Liver (tissue), 9 donors: ENCODE results near the gene SEL1L2. TPM values are rescaled to one million over a fixed set of nuclear protein-coding genes. Genes with fewer than 3 reads are reported as not detected.

Experiments
- DNase-seq: peaks from one replicate; pipeline ENCODE4 v3.0.0-alpha.2; 2017; ENCODE audit warnings: low spot score
- H3K27ac ChIP-seq, 2 donors: one replicate each; pipeline ENCODE4 v1.7.0; 2013; ENCODE audit warnings: inconsistent platforms in 2 of 2, low read length in 2 of 2, control low read depth in 1 of 2, low read depth in 1 of 2, mild to moderate bottlenecking in 1 of 2
- H3K27me3 ChIP-seq, 4 donors: one replicate each; pipeline versions ENCODE4 v1.6.1 to v1.7.0; 2013; ENCODE audit warnings: low read length in 3 of 4, inconsistent platforms in 1 of 4, mild to moderate bottlenecking in 1 of 4, moderate library complexity in 1 of 4; ENCODE audit not compliant: control insufficient read depth in 4 of 4, insufficient read depth in 4 of 4
- H3K36me3 ChIP-seq, 4 donors: one replicate each; pipeline versions ENCODE4 v1.6.1 to v1.7.0; 2013; ENCODE audit warnings: low read length in 3 of 4, mild to moderate bottlenecking in 3 of 4, low read depth in 1 of 4, moderate library complexity in 1 of 4; ENCODE audit not compliant: control insufficient read depth in 4 of 4, insufficient read depth in 3 of 4
- H3K4me1 ChIP-seq, 4 donors: one replicate each; pipeline versions ENCODE4 v1.6.1 to v1.7.0; 2013; ENCODE audit warnings: low read length in 3 of 4, mild to moderate bottlenecking in 3 of 4, moderate library complexity in 1 of 4; ENCODE audit not compliant: control insufficient read depth in 4 of 4, insufficient read depth in 4 of 4
- H3K4me3 ChIP-seq, 3 donors: one replicate each; pipeline versions ENCODE4 v1.6.1 to v1.7.0; 2013; ENCODE audit warnings: low read length in 3 of 3, control low read depth in 1 of 3, low read depth in 1 of 3, mild to moderate bottlenecking in 1 of 3
- H3K9ac ChIP-seq, 2 donors: one replicate each; pipeline ENCODE4 v1.7.0; 2013; ENCODE audit warnings: low read length in 2 of 2, mild to moderate bottlenecking in 2 of 2, moderate library complexity in 2 of 2, control low read depth in 1 of 2, low read depth in 1 of 2
- H3K9me3 ChIP-seq, 4 donors: one replicate each; pipeline versions ENCODE4 v1.6.1 to v1.7.0; 2013; ENCODE audit warnings: low read length in 3 of 4; ENCODE audit not compliant: control insufficient read depth in 4 of 4
- ATF3 ChIP-seq: IDR thresholded peaks from 2 replicates; pipeline ENCODE4 v1.6.1; 2016; ENCODE audit warnings: antibody characterized with exemption
- CTCF ChIP-seq: fragments of 150-350 bp; IDR thresholded peaks from 2 replicates; pipeline ENCODE4 v1.5.1; 2017; ENCODE audit warnings: improper control_type of control experiment, low read depth, low read length; ENCODE audit not compliant: missing input control
- EGR1 ChIP-seq, 2 donors: IDR thresholded peaks; 2 replicates each; pipeline ENCODE4 v1.6.1; 2016 to 2018; ENCODE audit warnings: antibody characterized with exemption in 2 of 2, low read depth in 2 of 2
- FOXA1 ChIP-seq: IDR thresholded peaks from 2 replicates; pipeline ENCODE4 v1.6.1; 2016; ENCODE audit warnings: antibody characterized with exemption
- FOXA2 ChIP-seq: IDR thresholded peaks from 2 replicates; pipeline ENCODE4 v1.6.1; 2016; ENCODE audit warnings: antibody characterized with exemption
- GABPA ChIP-seq, 2 donors: IDR thresholded peaks in 1 of 2; conservative IDR thresholded peaks in 1 of 2; 2 replicates each; pipeline ENCODE4 v1.6.1; 2016; ENCODE audit warnings: antibody characterized with exemption in 2 of 2, mild to moderate bottlenecking in 1 of 2, moderate library complexity in 1 of 2
- HNF4A ChIP-seq, 2 donors: conservative IDR thresholded peaks; 2 replicates each; pipeline ENCODE4 v1.6.1; 2016; ENCODE audit warnings: antibody characterized with exemption in 2 of 2, mild to moderate bottlenecking in 2 of 2
- HNF4G ChIP-seq: IDR thresholded peaks from 2 replicates; pipeline ENCODE4 v1.6.1; 2016; ENCODE audit warnings: antibody characterized with exemption
- JUND ChIP-seq, 2 donors: IDR thresholded peaks; 2 replicates each; pipeline ENCODE4 v1.6.1; 2016; ENCODE audit warnings: antibody characterized with exemption in 2 of 2
- MAX ChIP-seq: IDR thresholded peaks from 2 replicates; pipeline ENCODE4 v1.6.1; 2016; ENCODE audit warnings: antibody characterized with exemption
- NR2F2 ChIP-seq: IDR thresholded peaks from 2 replicates; pipeline ENCODE4 v1.6.1; 2016; ENCODE audit warnings: antibody characterized with exemption
- RAD21 ChIP-seq, 2 donors: IDR thresholded peaks; 2 replicates each; pipeline ENCODE4 v1.6.1; 2016; ENCODE audit warnings: antibody characterized with exemption in 2 of 2, mild to moderate bottlenecking in 2 of 2
- REST ChIP-seq: IDR thresholded peaks from 2 replicates; pipeline ENCODE4 v1.6.1; 2016; ENCODE audit warnings: antibody characterized with exemption, mild to moderate bottlenecking
- SP1 ChIP-seq: IDR thresholded peaks from 2 replicates; pipeline ENCODE4 v1.6.1; 2018; ENCODE audit warnings: antibody characterized with exemption, mild to moderate bottlenecking
- TAF1 ChIP-seq: conservative IDR thresholded peaks from 2 replicates; pipeline ENCODE4 v1.6.1; 2016; ENCODE audit warnings: antibody characterized with exemption, mild to moderate bottlenecking
- YY1 ChIP-seq: IDR thresholded peaks from 2 replicates; pipeline ENCODE4 v1.6.1; 2016; ENCODE audit warnings: antibody characterized with exemption, mild to moderate bottlenecking
- ZBTB33 ChIP-seq: IDR thresholded peaks from 2 replicates; pipeline ENCODE4 v1.6.1; 2016; ENCODE audit warnings: antibody characterized with exemption
- WGBS: extraction: QIAGEN DNeasy Blood & Tissue Kit; methylation state at CpG from one replicate; pipeline ENCODE4 v1.1.7; 2013; 5-methylcytosine and 5-hydroxymethylcytosine counted together
- polyA plus RNA-seq, 2 donors: library from polyadenylated mRNA; stranded (reverse) in 1 of 2; unstranded in 1 of 2; fragments of 200-250 nt in 1 of 2; fragments of >200 nt in 1 of 2; fragmentation: Nextera tagmentation in 1 of 2; extraction: Ambion mirVana in 1 of 2; gene quantifications; one replicate each; pipeline versions ENCODE4 v1.2.1 to v1.2.3, GENCODE V29; 2013 to 2015
- total RNA-seq, 2 donors: library from RNA; depleted of rRNA; stranded (reverse); fragments of >200 nt; gene quantifications; one replicate each; pipeline ENCODE4 v1.2.3, GENCODE V29; 2014
- donor health status: healthy.
- donor health status: healthy.
- donor health status: healthy.
- donor health status: healthy.
- donor health status: healthy.

SEL1L2 gene
- total and polyA plus RNA-seq, 4 donors: not detected

GRCh38 chr20:14033310-14033709 is 42.9 kb upstream of the SEL1L2 start:
- 93% methylated on average over 1 of the region's 1 CpG for WGBS
- H3K36me3 ChIP-seq: no peaks in the 10 kb centered on the region
- H3K9ac ChIP-seq: no peak overlapping the region
- no peak overlapping the region for H3K27ac ChIP-seq
- H3K4me3 ChIP-seq: no peak overlapping the region
- TF ChIP-seq GABPA (IDR thresholded peaks at IDR 0.05 in 1 of 2, conservative IDR thresholded peaks at IDR 0.05 in 1 of 2): no peak
- TF ChIP-seq CTCF: no peak
- TF ChIP-seq NR2F2: no peak
- no peak for TF ChIP-seq MAX
- no peak for TF ChIP-seq RAD21 (IDR thresholded peaks at IDR 0.05)
- no peak for TF ChIP-seq TAF1
- TF ChIP-seq ATF3: no peak
- no peak for TF ChIP-seq HNF4G
- TF ChIP-seq SP1: no peak
- no peak for TF ChIP-seq FOXA1
- TF ChIP-seq ZBTB33: no peak
- H3K4me1 ChIP-seq: no peaks in the 10 kb centered on the region
- no peak for DNase-seq
- H3K9me3 ChIP-seq: no peaks in the 10 kb centered on the region
- H3K27me3 ChIP-seq: no peaks in the 10 kb centered on the region

GRCh38 chr20:14030991-14031390 is 40.6 kb upstream of the SEL1L2 start:
- Histone ChIP-seq H3K9ac (no peak overlapping the region), H3K27ac (no peak overlapping the region), H3K4me1 (no peaks in the 10 kb centered on the region), H3K27me3 (no peaks in the 10 kb centered on the region), H3K9me3 (no peaks in the 10 kb centered on the region), H3K4me3 (no peak overlapping the region), H3K36me3 (no peaks in the 10 kb centered on the region)
- WGBS: 90% methylated on average over 1 of the region's 1 CpG
- DNase-seq: no peak
- TF ChIP-seq FOXA2 (no peak), YY1 (no peak), SP1 (no peak)

- TF ChIP-seq GABPA (IDR thresholded peaks at IDR 0.05 in 1 of 2, conservative IDR thresholded peaks at IDR 0.05 in 1 of 2) (no peak), EGR1 (IDR thresholded peaks at IDR 0.05; ENCODE audit: low read depth in 2 of 2) (no peak), JUND (IDR thresholded peaks at IDR 0.05) (no peak), FOXA1 (no peak), REST (no peak), FOXA2 (no peak), SP1 (no peak), HNF4G (no peak), YY1 (no peak), TAF1 (no peak), HNF4A (conservative IDR thresholded peaks at IDR 0.05) (no peak)
- no peak overlapping the region for H3K27ac ChIP-seq
- DNase-seq: no peak
- WGBS: 98% methylated on average over 3 of the region's 3 CpGs
- H3K9ac ChIP-seq: no peak overlapping the region
- H3K36me3 ChIP-seq: no peaks in the 10 kb centered on the region
- H3K27me3 ChIP-seq: no peaks in the 10 kb centered on the region
- peaks cover 0 to 11% (median 7%) of the 10 kb centered on the region in 4 donors for H3K9me3 ChIP-seq
- no peak overlapping the region for H3K4me3 ChIP-seq
- no peaks in the 10 kb centered on the region for H3K4me1 ChIP-seq
Measured at GRCh38 chr20:14012671-14013070, 22.3 kb upstream of the SEL1L2 start.
